Aorta (tissue), 5 donors: ENCODE measurements around the gene ARHGEF11. TPM values are rescaled to one million over a fixed set of nuclear protein-coding genes. Genes with fewer than 3 reads are reported as not detected.
"Not testable (repeated sequence)": the region's sequence is repeated elsewhere in the genome, so short reads cannot be mapped to it uniquely, and the experiment has no call there.

ENCODE experiments used
- ATAC-seq: fragments of 200-7000 bp; cut with Tn5 transposase; one replicate; pipeline ENCODE4 v1.9.1; 2022; ENCODE audit warnings: moderate library complexity; ENCODE audit not compliant: low FRiP score
- DNase-seq, 2 donors: peaks; one replicate each; pipeline ENCODE4 v3.0.0-alpha.2; 2020
- H3K27ac ChIP-seq, 2 donors: one replicate each; pipeline ENCODE4 v1.5.1; 2013; ENCODE audit warnings: low read length in 2 of 2, mild to moderate bottlenecking in 2 of 2, moderate library complexity in 2 of 2, control low read depth in 1 of 2, inconsistent platforms in 1 of 2, low read depth in 1 of 2
- H3K27me3 ChIP-seq, 2 donors: one replicate each; pipeline ENCODE4 v1.6.1; 2013; ENCODE audit warnings: control low read depth in 1 of 2, low read length in 1 of 2, mild to moderate bottlenecking in 1 of 2, moderate library complexity in 1 of 2; ENCODE audit not compliant: insufficient read depth in 2 of 2, control insufficient read depth in 1 of 2
- H3K36me3 ChIP-seq, 2 donors: one replicate each; pipeline ENCODE4 v1.6.1; 2013; ENCODE audit warnings: control low read depth in 1 of 2, low read length in 1 of 2, mild to moderate bottlenecking in 1 of 2; ENCODE audit not compliant: insufficient read depth in 2 of 2, control insufficient read depth in 1 of 2
- H3K4me1 ChIP-seq, 2 donors: one replicate each; pipeline ENCODE4 v1.6.1; 2013; ENCODE audit warnings: low read length in 2 of 2, control low read depth in 1 of 2, mild to moderate bottlenecking in 1 of 2, moderate library complexity in 1 of 2; ENCODE audit not compliant: insufficient read depth in 2 of 2, control insufficient read depth in 1 of 2
- H3K4me3 ChIP-seq, 2 donors: one replicate each; pipeline ENCODE4 v1.5.1; 2013; ENCODE audit warnings: low read length in 2 of 2, control low read depth in 1 of 2, mild to moderate bottlenecking in 1 of 2
- H3K9me3 ChIP-seq: one replicate; pipeline ENCODE4 v1.6.1; 2013; ENCODE audit warnings: mild to moderate bottlenecking, low read length; ENCODE audit not compliant: control insufficient read depth
- WGBS, 2 donors: extraction: QIAGEN DNeasy Blood & Tissue Kit; methylation state at CpG; one replicate each; pipeline ENCODE4 v1.1.7; 2013; 5-methylcytosine and 5-hydroxymethylcytosine counted together
- intact Hi-C, 2 donors: fragments of 100-400 bp; cut with DNase I; formaldehyde crosslinking; loops; one replicate each; pipeline versions ENCODE4 v1.14.2 to v1.15.0; 2022
- polyA plus RNA-seq, 2 donors: library from polyadenylated mRNA; stranded (reverse); fragments of 200-250 nt; gene quantifications; one replicate each; pipeline ENCODE4 v1.2.3, GENCODE V29; 2013
- total RNA-seq, 2 donors: library from RNA; stranded (reverse); fragmentation: NEBNext Ultra II Directional; extraction: Animal tissue kit (Norgen Biotek cat#: 25700); gene quantifications; one replicate each; pipeline ENCODE4 v1.2.1, GENCODE V29; 2021
- donor health status: healthy with polysubstance abuse.
- donor health status: Bipolar disorder and iron deficiency.
- donor health status: DM: no; HTN: no; CAD: no.
- donor health status: DM: no; HTN: no; CAD: no.
- donor health status: DM: yes; HTN: yes; CAD: no.

The ARHGEF11 gene
- total and polyA plus RNA-seq, 4 donors: 9.3 to 47.8 (median 24.6) TPM

- no peak overlapping the region for H3K4me3 ChIP-seq
- DNase-seq (peak; percentile 83 to 89), ATAC-seq (no peak)
- intact Hi-C loops: loop anchor here in 1 of 2 donors (10.0 kb wide), 1 partner anchor 179 kb away; the partner anchor contains the start of gene PEAR1
- no peaks in the 10 kb centered on the region for H3K27me3 ChIP-seq
- H3K36me3 ChIP-seq: no peaks in the 10 kb centered on the region
- H3K4me1 ChIP-seq: no peaks in the 10 kb centered on the region
- WGBS, 2 donors: 29 to 30% methylated on average over 34 to 35 of the region's 35 CpGs
- H3K9me3 ChIP-seq: no peaks in the 10 kb centered on the region
- H3K27ac ChIP-seq: no peak overlapping the region
Observed at GRCh38 chr1:157073944-157074685, 28.6 kb upstream of the ARHGEF11 start.

- H3K27ac ChIP-seq: no peak overlapping the region
- DNase-seq: no peak
- WGBS, 2 donors: 70 to 82% methylated on average over 2 of the region's 2 CpGs
- no peak for ATAC-seq
- no peak overlapping the region for H3K4me3 ChIP-seq
- intact Hi-C loops: no loop called here
- H3K4me1 ChIP-seq: no peaks in the 10 kb centered on the region
- H3K36me3 ChIP-seq: no peaks in the 10 kb centered on the region
- no peaks in the 10 kb centered on the region for H3K27me3 ChIP-seq
- no peaks in the 10 kb centered on the region for H3K9me3 ChIP-seq
Observed at GRCh38 chr1:157069601-157070000, 24.1 kb upstream of the ARHGEF11 start.

DNA sequence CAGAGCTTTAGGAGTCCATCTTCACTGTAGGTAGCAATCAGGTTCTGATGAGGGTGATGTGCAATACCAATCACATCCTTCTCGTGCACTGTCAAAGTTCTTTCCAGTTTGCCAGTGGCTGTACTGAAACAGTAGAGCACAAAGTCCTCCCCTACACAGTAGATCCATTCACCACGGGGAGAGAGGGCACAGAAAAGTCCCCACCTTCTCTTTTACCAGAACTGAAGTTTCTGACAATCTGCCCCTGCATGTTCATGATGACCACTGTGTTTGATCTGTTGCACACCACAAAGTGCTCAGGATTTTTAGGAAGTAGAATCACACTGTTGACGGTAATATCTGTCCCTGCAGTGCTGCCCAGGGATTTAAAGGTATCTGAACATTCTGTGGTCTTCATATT lies 13.7 kb upstream of the ARHGEF11 start:
- DNase-seq, intact Hi-C loops, H3K9me3 ChIP-seq, ATAC-seq, H3K27me3 ChIP-seq, H3K4me3 ChIP-seq, H3K36me3 ChIP-seq, H3K27ac ChIP-seq, H3K4me1 ChIP-seq: not testable (repeated sequence)
- WGBS, 2 donors: 61 to 66% methylated on average over 3 of the region's 3 CpGs

GRCh38 chr1:157056269-157056668 lies 10.7 kb upstream of the ARHGEF11 start:
- Histone ChIP-seq H3K27me3 (no peaks in the 10 kb centered on the region), H3K4me3 (no peak overlapping the region), H3K36me3 (no peaks in the 10 kb centered on the region), H3K27ac (no peak overlapping the region), H3K4me1 (no peaks in the 10 kb centered on the region), H3K9me3 (peaks cover 2% of the 10 kb centered on the region)
- intact Hi-C loops: no loop called here
- ATAC-seq: no peak
- no peak for DNase-seq
- 64 to 65% methylated on average over 1 of the region's 1 CpG for WGBS, 2 donors

DNA sequence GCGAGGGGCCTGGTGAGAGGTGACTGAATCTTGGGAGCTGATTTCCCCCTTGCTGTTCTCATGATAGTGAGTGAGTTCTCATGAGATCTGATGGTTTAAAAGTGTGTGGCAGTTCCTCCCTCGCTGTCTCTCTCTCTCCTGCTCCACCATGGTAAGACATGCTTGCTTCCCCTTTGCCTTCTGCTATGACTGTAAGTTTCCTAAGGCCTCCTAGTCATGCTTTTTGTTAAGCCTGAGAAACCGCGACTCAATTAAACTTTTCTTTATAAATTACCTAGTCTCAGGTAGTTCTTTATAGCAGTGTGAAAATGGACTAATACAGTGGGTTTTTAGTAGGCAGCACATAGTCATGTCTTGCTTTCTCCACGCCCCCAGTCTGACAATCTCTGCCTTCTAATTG lies 10.2 kb upstream of the ARHGEF11 start:
- H3K9me3 ChIP-seq, H3K4me3 ChIP-seq, ATAC-seq, H3K4me1 ChIP-seq, intact Hi-C loops, H3K36me3 ChIP-seq, DNase-seq, H3K27ac ChIP-seq, H3K27me3 ChIP-seq: not testable (repeated sequence)
- WGBS, 2 donors: 89 to 92% methylated on average over 5 of the region's 5 CpGs

GRCh38 chr1:157050836-157051235 lies 5.3 kb upstream of the ARHGEF11 start:
- no peaks in the 10 kb centered on the region for H3K9me3 ChIP-seq
- ATAC-seq: no peak
- no peak for DNase-seq
- H3K27me3 ChIP-seq: no peaks in the 10 kb centered on the region
- no peak overlapping the region for H3K4me3 ChIP-seq
- intact Hi-C loops: no loop called here
- no peaks in the 10 kb centered on the region for H3K4me1 ChIP-seq
- WGBS, 2 donors: 19 to 31% methylated on average over 2 of the region's 2 CpGs
- H3K27ac ChIP-seq: no peak overlapping the region
- no peaks in the 10 kb centered on the region for H3K36me3 ChIP-seq

GRCh38 chr1:157047062-157047410 lies 1.5 kb upstream of the ARHGEF11 start:
- H3K27me3 ChIP-seq: no peaks in the 10 kb centered on the region
- H3K9me3 ChIP-seq: no peaks in the 10 kb centered on the region
- no peak overlapping the region for H3K4me3 ChIP-seq
- intact Hi-C loops: no loop called here
- no peak for DNase-seq
- ATAC-seq: no peak
- H3K4me1 ChIP-seq: peaks cover 3 to 4% of the 10 kb centered on the region in 2 donors
- H3K27ac ChIP-seq: no peak overlapping the region
- WGBS, 2 donors: 69 to 81% methylated on average over 2 of the region's 2 CpGs
- H3K36me3 ChIP-seq: no peaks in the 10 kb centered on the region

GRCh38 chr1:157044326-157044725 lies 1.2 kb downstream of the ARHGEF11 start:
- Histone ChIP-seq H3K27me3 (no peaks in the 10 kb centered on the region), H3K36me3 (no peaks in the 10 kb centered on the region), H3K9me3 (no peaks in the 10 kb centered on the region), H3K4me3 (peak overlapping the region; percentile 45 to 86), H3K4me1 (peaks cover 3 to 8% of the 10 kb centered on the region in 2 donors), H3K27ac (no peak overlapping the region)
- DNase-seq: no peak
- no peak for ATAC-seq
- intact Hi-C loops: no loop called here
- 16 to 24% methylated on average over 6 of the region's 6 CpGs for WGBS, 2 donors

DNA sequence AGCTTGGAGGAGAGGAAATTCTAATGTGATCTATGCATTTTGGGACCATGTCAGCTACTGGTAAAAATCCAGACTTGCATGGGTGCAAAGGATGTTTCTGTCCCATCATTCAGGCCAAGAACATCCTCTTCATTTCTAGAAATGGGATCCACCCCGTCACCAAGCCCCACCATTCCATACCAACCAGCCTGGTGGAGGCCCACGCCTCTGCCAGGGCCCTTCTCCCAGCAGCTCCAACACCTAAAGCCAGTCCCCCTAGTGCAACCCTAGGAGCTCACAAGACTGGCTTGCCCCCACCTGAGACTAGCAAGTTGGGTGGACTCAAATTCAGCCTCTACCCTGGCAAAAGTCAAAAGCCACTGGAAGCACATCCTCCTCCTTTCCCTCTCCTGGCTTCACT lies 1.9 kb downstream of the ARHGEF11 start:
- intact Hi-C loops: no loop called here
- peaks cover 3 to 8% of the 10 kb centered on the region in 2 donors for H3K4me1 ChIP-seq
- H3K27ac ChIP-seq: no peak overlapping the region
- H3K9me3 ChIP-seq: no peaks in the 10 kb centered on the region
- H3K4me3 ChIP-seq: peak overlapping the region; percentile 45 to 86
- WGBS, 2 donors: 48 to 66% methylated on average over 2 of the region's 2 CpGs
- ATAC-seq (no peak), DNase-seq (no peak)
- no peaks in the 10 kb centered on the region for H3K27me3 ChIP-seq
- H3K36me3 ChIP-seq: no peaks in the 10 kb centered on the region
